ENCODE measurements around the gene CACNB2.
A peak's percentile ranks its signal among the peaks of the same experiment; 100 is the strongest.

Gene CACNB2

GRCh38 chr10:18334116-18334867 is 194.1 kb downstream of the CACNB2 start:
- Histone ChIP-seq H3K36me3 (no peaks in the 10 kb centered on the region), H3K4me3 (peak overlapping the region; percentile 35 to 37), H3K27me3 (no peaks in the 10 kb centered on the region), H3K27ac (peak overlapping the region; percentile 68 to 69), H3K4me1 (peaks cover 0 to 29% (median 11%) of the 10 kb centered on the region in 4 donors), H3K9me3 (no peaks in the 10 kb centered on the region)
- intact Hi-C loops (cut with DNase I; ENCODE audit: low total_unique reads): no loop called here
- DNase-seq: no peak
- TF ChIP-seq, protein P1, sequence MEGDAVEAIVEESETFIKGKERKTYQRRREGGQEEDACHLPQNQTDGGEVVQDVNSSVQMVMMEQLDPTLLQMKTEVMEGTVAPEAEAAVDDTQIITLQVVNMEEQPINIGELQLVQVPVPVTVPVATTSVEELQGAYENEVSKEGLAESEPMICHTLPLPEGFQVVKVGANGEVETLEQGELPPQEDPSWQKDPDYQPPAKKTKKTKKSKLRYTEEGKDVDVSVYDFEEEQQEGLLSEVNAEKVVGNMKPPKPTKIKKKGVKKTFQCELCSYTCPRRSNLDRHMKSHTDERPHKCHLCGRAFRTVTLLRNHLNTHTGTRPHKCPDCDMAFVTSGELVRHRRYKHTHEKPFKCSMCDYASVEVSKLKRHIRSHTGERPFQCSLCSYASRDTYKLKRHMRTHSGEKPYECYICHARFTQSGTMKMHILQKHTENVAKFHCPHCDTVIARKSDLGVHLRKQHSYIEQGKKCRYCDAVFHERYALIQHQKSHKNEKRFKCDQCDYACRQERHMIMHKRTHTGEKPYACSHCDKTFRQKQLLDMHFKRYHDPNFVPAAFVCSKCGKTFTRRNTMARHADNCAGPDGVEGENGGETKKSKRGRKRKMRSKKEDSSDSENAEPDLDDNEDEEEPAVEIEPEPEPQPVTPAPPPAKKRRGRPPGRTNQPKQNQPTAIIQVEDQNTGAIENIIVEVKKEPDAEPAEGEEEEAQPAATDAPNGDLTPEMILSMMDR (IDR thresholded peaks at IDR 0.05): no peak

- intact Hi-C loops (cut with DNase I; ENCODE audit: low total_unique reads): no loop called here
- DNase-seq: no peak
- peak overlapping the region; percentile 59 to 69 for H3K27ac ChIP-seq
Measured at GRCh38 chr10:18340496-18341051, 200.3 kb downstream of the CACNB2 start.

GRCh38 chr10:18341055-18341454 is 200.8 kb downstream of the CACNB2 start:
- Histone ChIP-seq H3K4me1 (peaks cover 0 to 10% (median 5%) of the 10 kb centered on the region in 4 donors), H3K27me3 (no peaks in the 10 kb centered on the region), H3K9me3 (no peaks in the 10 kb centered on the region), H3K4me3 (peak overlapping the region; percentile 47 to 54), H3K36me3 (no peaks in the 10 kb centered on the region), H3K27ac (peak overlapping the region; percentile 59 to 69)
- intact Hi-C loops (cut with DNase I; ENCODE audit: low total_unique reads): no loop called here
- DNase-seq: no peak
- TF ChIP-seq, protein P1 (IDR thresholded peaks at IDR 0.05): no peak

More at GRCh38 chr10:18340496-18341051, 200.3 kb downstream of the CACNB2 start:
- H3K9me3 ChIP-seq: no peaks in the 10 kb centered on the region
- no peaks in the 10 kb centered on the region for H3K27me3 ChIP-seq
- H3K4me1 ChIP-seq: peaks cover 0 to 10% (median 5%) of the 10 kb centered on the region in 4 donors
- H3K36me3 ChIP-seq: no peaks in the 10 kb centered on the region
- TF ChIP-seq, protein P1 (IDR thresholded peaks at IDR 0.05): no peak
- peak overlapping the region; percentile 47 to 54 for H3K4me3 ChIP-seq

DNA sequence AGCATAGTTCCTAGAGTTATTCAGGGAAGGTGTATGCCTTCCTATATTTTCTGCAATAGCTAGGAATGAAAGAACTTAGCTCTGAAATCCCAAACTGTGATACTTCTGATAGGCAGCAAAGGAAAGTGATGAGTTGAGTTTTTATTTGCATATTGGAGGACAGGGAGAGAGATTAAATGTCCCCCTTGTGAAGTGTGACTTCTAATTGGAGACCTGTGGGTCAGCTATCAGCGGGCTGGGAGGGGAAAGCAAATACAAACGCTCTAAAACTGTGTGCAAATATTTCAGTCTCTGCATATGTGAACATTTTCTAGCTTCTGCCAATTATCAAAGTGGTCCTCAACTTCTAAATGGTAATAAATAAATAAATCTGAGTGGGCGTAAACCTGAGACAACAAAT is 203.3 kb downstream of the CACNB2 start:
- Histone ChIP-seq H3K36me3 (no peaks in the 10 kb centered on the region), H3K4me3 (no peak overlapping the region), H3K27ac (no peak overlapping the region), H3K4me1 (peaks cover 0 to 10% (median 5%) of the 10 kb centered on the region in 4 donors), H3K27me3 (no peaks in the 10 kb centered on the region), H3K9me3 (no peaks in the 10 kb centered on the region)
- TF ChIP-seq, protein P1 (IDR thresholded peaks at IDR 0.05): no peak
- DNase-seq: no peak
- intact Hi-C loops (cut with DNase I; ENCODE audit: low total_unique reads): no loop called here

DNA sequence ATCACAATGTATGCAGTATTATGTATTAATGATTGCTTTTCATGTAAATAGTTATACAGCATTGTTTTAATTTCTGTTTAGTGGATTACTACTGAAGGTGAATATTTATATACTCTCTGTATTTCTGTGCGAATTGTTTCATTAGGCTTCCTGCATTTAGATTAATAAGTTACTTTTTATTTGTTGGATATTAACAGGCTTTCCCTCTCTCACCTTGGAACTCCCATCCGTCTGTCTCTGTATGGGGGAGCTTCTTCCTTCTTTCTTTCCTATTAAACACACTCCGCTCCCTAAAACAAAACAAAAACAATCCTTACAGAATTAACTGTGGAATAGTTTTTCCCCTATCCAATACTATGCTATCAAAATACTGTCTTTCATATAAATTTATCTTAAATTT is 205.1 kb downstream of the CACNB2 start:
- no peak for DNase-seq
- Histone ChIP-seq H3K27me3 (no peaks in the 10 kb centered on the region), H3K4me3 (no peak overlapping the region), H3K36me3 (no peaks in the 10 kb centered on the region), H3K4me1 (peaks cover 0 to 7% (median 3%) of the 10 kb centered on the region in 4 donors), H3K27ac (no peak overlapping the region), H3K9me3 (no peaks in the 10 kb centered on the region)
- intact Hi-C loops (cut with DNase I; ENCODE audit: low total_unique reads): no loop called here
- TF ChIP-seq, protein P1 (IDR thresholded peaks at IDR 0.05): no peak
